ENCODE data around the gene CHD9.
"Not testable (repeated sequence)": the region's sequence is repeated elsewhere in the genome, so short reads cannot be mapped to it uniquely, and the experiment has no call there.

CHD9 gene

GRCh38 chr16:53065461-53066061, 10.8 kb downstream of the CHD9 start:
- H3K27ac ChIP-seq (ENCODE audit: low read depth, low read length) = peak overlapping the region; percentile 6
- no peaks in the 10 kb centered on the region for H3K36me3 ChIP-seq (ENCODE audit: control insufficient read depth, insufficient read depth, low read length)
- no peak overlapping the region for H3K9ac ChIP-seq (ENCODE audit: low read length)
- no peak overlapping the region for H3K4me3 ChIP-seq (ENCODE audit: low read length)
- H3K4me1 ChIP-seq (ENCODE audit: control insufficient read depth, insufficient read depth, low read length) = no peaks in the 10 kb centered on the region
- H3K27me3 ChIP-seq (ENCODE audit: control insufficient read depth, insufficient read depth, low read length) = no peaks in the 10 kb centered on the region

GRCh38 chr16:53067675-53068074, 12.9 kb downstream of the CHD9 start:
- H3K36me3 ChIP-seq (ENCODE audit: control insufficient read depth, insufficient read depth, low read length) = no peaks in the 10 kb centered on the region
- H3K27ac ChIP-seq (ENCODE audit: low read depth, low read length) = no peak overlapping the region
- H3K27me3 ChIP-seq (ENCODE audit: control insufficient read depth, insufficient read depth, low read length) = no peaks in the 10 kb centered on the region
- H3K4me3 ChIP-seq (ENCODE audit: low read length) = no peak overlapping the region
- no peaks in the 10 kb centered on the region for H3K4me1 ChIP-seq (ENCODE audit: control insufficient read depth, insufficient read depth, low read length)
- H3K9ac ChIP-seq (ENCODE audit: low read length) = no peak overlapping the region

- no peaks in the 10 kb centered on the region for H3K4me1 ChIP-seq (ENCODE audit: control insufficient read depth, insufficient read depth, low read length)
- H3K9ac ChIP-seq (ENCODE audit: low read length) = no peak overlapping the region
- H3K27me3 ChIP-seq (ENCODE audit: control insufficient read depth, insufficient read depth, low read length) = no peaks in the 10 kb centered on the region
- H3K36me3 ChIP-seq (ENCODE audit: control insufficient read depth, insufficient read depth, low read length) = no peaks in the 10 kb centered on the region
- H3K4me3 ChIP-seq (ENCODE audit: low read length) = no peak overlapping the region
- no peak overlapping the region for H3K27ac ChIP-seq (ENCODE audit: low read depth, low read length)
Observed at GRCh38 chr16:53068423-53068833, 13.6 kb downstream of the CHD9 start.

GRCh38 chr16:53069772-53070171, 15.0 kb downstream of the CHD9 start:
- no peak overlapping the region for H3K9ac ChIP-seq (ENCODE audit: low read length)
- no peak overlapping the region for H3K4me3 ChIP-seq (ENCODE audit: low read length)
- no peak overlapping the region for H3K27ac ChIP-seq (ENCODE audit: low read depth, low read length)
- H3K36me3 ChIP-seq (ENCODE audit: control insufficient read depth, insufficient read depth, low read length) = no peaks in the 10 kb centered on the region
- no peaks in the 10 kb centered on the region for H3K4me1 ChIP-seq (ENCODE audit: control insufficient read depth, insufficient read depth, low read length)
- H3K27me3 ChIP-seq (ENCODE audit: control insufficient read depth, insufficient read depth, low read length) = no peaks in the 10 kb centered on the region

- peak overlapping the region; percentile 31 for H3K4me3 ChIP-seq (ENCODE audit: low read length)
- H3K27ac ChIP-seq (ENCODE audit: low read depth, low read length) = peak overlapping the region; percentile 50
- no peaks in the 10 kb centered on the region for H3K36me3 ChIP-seq (ENCODE audit: control insufficient read depth, insufficient read depth, low read length)
- H3K4me1 ChIP-seq (ENCODE audit: control insufficient read depth, insufficient read depth, low read length) = no peaks in the 10 kb centered on the region
- H3K27me3 ChIP-seq (ENCODE audit: control insufficient read depth, insufficient read depth, low read length) = no peaks in the 10 kb centered on the region
- H3K9ac ChIP-seq (ENCODE audit: low read length) = no peak overlapping the region
Observed at GRCh38 chr16:53071748-53072301, 17.0 kb downstream of the CHD9 start.

GRCh38 chr16:53073022-53073421, 18.2 kb downstream of the CHD9 start:
- Histone ChIP-seq H3K27ac (ENCODE audit: low read depth, low read length) (no peak overlapping the region), H3K4me1 (ENCODE audit: control insufficient read depth, insufficient read depth, low read length) (no peaks in the 10 kb centered on the region), H3K36me3 (ENCODE audit: control insufficient read depth, insufficient read depth, low read length) (no peaks in the 10 kb centered on the region), H3K9ac (ENCODE audit: low read length) (no peak overlapping the region), H3K4me3 (ENCODE audit: low read length) (no peak overlapping the region), H3K27me3 (ENCODE audit: control insufficient read depth, insufficient read depth, low read length) (no peaks in the 10 kb centered on the region)

GRCh38 chr16:53074296-53074695, 19.5 kb downstream of the CHD9 start:
- not testable (repeated sequence) for H3K4me3 ChIP-seq (ENCODE audit: low read length); H3K4me1 ChIP-seq (ENCODE audit: control insufficient read depth, insufficient read depth, low read length); H3K36me3 ChIP-seq (ENCODE audit: control insufficient read depth, insufficient read depth, low read length); H3K27me3 ChIP-seq (ENCODE audit: control insufficient read depth, insufficient read depth, low read length); H3K9ac ChIP-seq (ENCODE audit: low read length); H3K27ac ChIP-seq (ENCODE audit: low read depth, low read length)

GRCh38 chr16:53075461-53075860, 20.7 kb downstream of the CHD9 start:
- H3K27ac ChIP-seq (ENCODE audit: low read depth, low read length); H3K9ac ChIP-seq (ENCODE audit: low read length); H3K4me1 ChIP-seq (ENCODE audit: control insufficient read depth, insufficient read depth, low read length); H3K4me3 ChIP-seq (ENCODE audit: low read length); H3K36me3 ChIP-seq (ENCODE audit: control insufficient read depth, insufficient read depth, low read length); H3K27me3 ChIP-seq (ENCODE audit: control insufficient read depth, insufficient read depth, low read length): not testable (repeated sequence)

- H3K27me3 ChIP-seq (ENCODE audit: control insufficient read depth, insufficient read depth, low read length) = no peaks in the 10 kb centered on the region
- H3K27ac ChIP-seq (ENCODE audit: low read depth, low read length) = no peak overlapping the region
- H3K36me3 ChIP-seq (ENCODE audit: control insufficient read depth, insufficient read depth, low read length) = no peaks in the 10 kb centered on the region
- H3K4me1 ChIP-seq (ENCODE audit: control insufficient read depth, insufficient read depth, low read length) = peaks cover 16% of the 10 kb centered on the region
- no peak overlapping the region for H3K4me3 ChIP-seq (ENCODE audit: low read length)
- H3K9ac ChIP-seq (ENCODE audit: low read length) = no peak overlapping the region
Observed at GRCh38 chr16:53078247-53078646, 23.5 kb downstream of the CHD9 start.

- Histone ChIP-seq H3K27me3 (ENCODE audit: control insufficient read depth, insufficient read depth, low read length) (no peaks in the 10 kb centered on the region), H3K27ac (ENCODE audit: low read depth, low read length) (no peak overlapping the region), H3K4me1 (ENCODE audit: control insufficient read depth, insufficient read depth, low read length) (peaks cover 16% of the 10 kb centered on the region), H3K9ac (ENCODE audit: low read length) (no peak overlapping the region), H3K4me3 (ENCODE audit: low read length) (no peak overlapping the region), H3K36me3 (ENCODE audit: control insufficient read depth, insufficient read depth, low read length) (no peaks in the 10 kb centered on the region)
Observed at GRCh38 chr16:53078765-53079485, 24.1 kb downstream of the CHD9 start.

- Histone ChIP-seq H3K4me1 (ENCODE audit: control insufficient read depth, insufficient read depth, low read length) (peaks cover 18% of the 10 kb centered on the region), H3K36me3 (ENCODE audit: control insufficient read depth, insufficient read depth, low read length) (no peaks in the 10 kb centered on the region), H3K27ac (ENCODE audit: low read depth, low read length) (peak overlapping the region; percentile 57), H3K9ac (ENCODE audit: low read length) (no peak overlapping the region), H3K27me3 (ENCODE audit: control insufficient read depth, insufficient read depth, low read length) (no peaks in the 10 kb centered on the region), H3K4me3 (ENCODE audit: low read length) (no peak overlapping the region)
Observed at GRCh38 chr16:53080345-53081031, 25.7 kb downstream of the CHD9 start.

GRCh38 chr16:53081032-53081424, 26.2 kb downstream of the CHD9 start:
- Histone ChIP-seq H3K9ac (ENCODE audit: low read length) (no peak overlapping the region), H3K27me3 (ENCODE audit: control insufficient read depth, insufficient read depth, low read length) (no peaks in the 10 kb centered on the region), H3K4me3 (ENCODE audit: low read length) (no peak overlapping the region), H3K36me3 (ENCODE audit: control insufficient read depth, insufficient read depth, low read length) (no peaks in the 10 kb centered on the region), H3K27ac (ENCODE audit: low read depth, low read length) (peak overlapping the region; percentile 57), H3K4me1 (ENCODE audit: control insufficient read depth, insufficient read depth, low read length) (peaks cover 18% of the 10 kb centered on the region)

All from rectal smooth muscle tissue (tissue), 1 donor.